Smooth muscle cell (in vitro differentiated cells): ENCODE results near the gene ZC3H18. TPM values are rescaled to one million over a fixed set of nuclear protein-coding genes. Genes with fewer than 3 reads are reported as not detected.

ENCODE experiments used
- DNase-seq: peaks from one replicate; lab custom pipeline; 2025; ENCODE audit not compliant: unreplicated experiment; lab: John Stamatoyannopoulos, UW
- H2AFZ ChIP-seq: fragments of 200-600 bp; sonication (generic); 2 replicates; pipeline ENCODE4 v1.6.0; 2016; ENCODE audit warnings: antibody characterized with exemption, low read depth, mild to moderate bottlenecking
- H3F3A ChIP-seq: fragments of 200-600 bp; sonication (generic); 2 replicates; pipeline ENCODE4 v1.6.0; 2017; ENCODE audit warnings: antibody characterized with exemption, low read depth
- H3K27ac ChIP-seq: fragments of 200-600 bp; sonication (generic); 2 replicates; pipeline ENCODE4 v1.5.1; 2016; ENCODE audit warnings: low read depth, mild to moderate bottlenecking
- H3K27me3 ChIP-seq: fragments of 200-600 bp; sonication (generic); 2 replicates; pipeline ENCODE4 v1.6.1; 2016; ENCODE audit warnings: low read depth, mild to moderate bottlenecking
- H3K36me3 ChIP-seq: fragments of 200-600 bp; sonication (generic); 2 replicates; pipeline ENCODE4 v1.5.1; 2016; ENCODE audit warnings: low read depth
- H3K4me1 ChIP-seq: fragments of 200-600 bp; sonication (generic); 2 replicates; pipeline ENCODE4 v1.5.1; 2016; ENCODE audit warnings: low read depth
- H3K4me2 ChIP-seq: fragments of 200-600 bp; sonication (generic); 2 replicates; pipeline ENCODE4 v1.6.0; 2016; ENCODE audit warnings: mild to moderate bottlenecking
- H3K4me3 ChIP-seq: fragments of 200-600 bp; sonication (generic); 2 replicates; pipeline ENCODE4 v1.5.1; 2016; ENCODE audit warnings: mild to moderate bottlenecking
- H3K79me2 ChIP-seq: fragments of 200-600 bp; sonication (generic); 2 replicates; pipeline ENCODE4 v1.6.0; 2016; ENCODE audit warnings: low read depth, mild to moderate bottlenecking
- H3K9ac ChIP-seq: fragments of 200-600 bp; sonication (generic); 2 replicates; pipeline ENCODE4 v1.6.0; 2016; ENCODE audit warnings: low read depth
- H3K9me3 ChIP-seq: fragments of 200-600 bp; sonication (generic); replicated peaks from 2 replicates; pipeline ENCODE4 v1.5.1; 2016; ENCODE audit warnings: low read depth
- H4K20me1 ChIP-seq: fragments of 200-600 bp; sonication (generic); 2 replicates; pipeline ENCODE4 v1.6.0; 2016; ENCODE audit warnings: low read depth
- WGBS: methylation state at CpG from one replicate; pipeline ENCODE4 v1.1.7; 2016; ENCODE audit warnings: low lambda C conversion rate; 5-methylcytosine and 5-hydroxymethylcytosine counted together
- polyA plus RNA-seq: library from polyadenylated mRNA; unstranded; fragments of >200 nt; fragmentation: Nextera tagmentation; extraction: Ambion mirVana; gene quantifications from 2 replicates; pipeline ENCODE4 v1.2.1, GENCODE V29; 2016
- total RNA-seq: library from RNA; depleted of rRNA; stranded (reverse); fragments of >200 nt; gene quantifications from 2 replicates; pipeline ENCODE4 v1.2.3, GENCODE V29; 2014
- TF ChIP-seq, protein P1 (sequence below): fragments of 200-600 bp; sonication (generic); IDR thresholded peaks from 2 replicates; pipeline ENCODE4 v1.5.1; 2017; ENCODE audit warnings: borderline replicate concordance, mild to moderate bottlenecking, antibody characterized with exemption; ENCODE audit not compliant: insufficient read depth, poor library complexity, severe bottlenecking

The ZC3H18 gene
- total and polyA plus RNA-seq, 2 experiments from 2014 or later, result 14.6 to 30.4 TPM

DNA sequence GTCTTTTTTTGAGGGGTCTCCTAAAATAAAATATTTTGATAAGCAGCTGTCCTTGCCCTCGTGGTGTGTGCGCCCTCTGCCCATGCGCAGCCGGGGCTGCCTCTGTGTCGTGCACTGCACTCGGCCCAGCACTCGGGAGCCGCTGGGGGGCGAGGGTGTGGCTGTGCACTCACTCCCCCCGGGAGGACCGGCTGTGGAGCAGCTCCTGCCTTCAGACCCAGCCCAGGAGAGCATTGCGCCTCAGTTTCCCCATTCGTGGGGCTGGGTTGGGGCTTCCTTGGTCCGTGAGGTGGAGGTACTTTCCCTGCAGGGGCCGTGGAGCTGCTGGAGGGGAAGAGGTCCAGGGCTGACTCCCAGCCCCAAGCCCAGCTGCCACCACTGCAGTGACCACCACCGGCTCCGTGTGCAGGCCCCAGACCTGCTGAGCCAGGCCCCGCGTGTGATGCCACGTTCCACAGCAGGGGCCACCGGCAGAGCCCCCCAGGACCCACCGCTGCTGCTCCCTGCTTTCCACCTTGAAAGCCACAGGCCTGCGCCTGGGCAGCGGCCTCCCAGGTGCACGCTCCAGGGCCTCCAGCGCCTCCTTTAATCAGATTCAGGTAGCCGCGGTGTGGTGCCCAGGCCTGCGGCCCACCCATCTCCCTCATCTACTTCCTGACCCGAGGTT lies 61.9 kb downstream of the ZC3H18 start:
- Histone ChIP-seq H3K9ac (no peak overlapping the region), H3K9me3 (no peaks in the 10 kb centered on the region), H3K27ac (no peak overlapping the region), H3K4me3 (no peak overlapping the region), H3F3A (no peaks in the 10 kb centered on the region), H3K4me2 (no peak overlapping the region), H2AFZ (no peak overlapping the region), H3K27me3 (no peaks in the 10 kb centered on the region), H3K36me3 (no peaks in the 10 kb centered on the region), H3K79me2 (no peaks in the 10 kb centered on the region), H3K4me1 (peaks cover 7% of the 10 kb centered on the region), H4K20me1 (peaks cover 8% of the 10 kb centered on the region)
- WGBS, result 94% methylated on average over 30 of the region's 30 CpGs
- DNase-seq, result no peak
- TF ChIP-seq, protein P1, sequence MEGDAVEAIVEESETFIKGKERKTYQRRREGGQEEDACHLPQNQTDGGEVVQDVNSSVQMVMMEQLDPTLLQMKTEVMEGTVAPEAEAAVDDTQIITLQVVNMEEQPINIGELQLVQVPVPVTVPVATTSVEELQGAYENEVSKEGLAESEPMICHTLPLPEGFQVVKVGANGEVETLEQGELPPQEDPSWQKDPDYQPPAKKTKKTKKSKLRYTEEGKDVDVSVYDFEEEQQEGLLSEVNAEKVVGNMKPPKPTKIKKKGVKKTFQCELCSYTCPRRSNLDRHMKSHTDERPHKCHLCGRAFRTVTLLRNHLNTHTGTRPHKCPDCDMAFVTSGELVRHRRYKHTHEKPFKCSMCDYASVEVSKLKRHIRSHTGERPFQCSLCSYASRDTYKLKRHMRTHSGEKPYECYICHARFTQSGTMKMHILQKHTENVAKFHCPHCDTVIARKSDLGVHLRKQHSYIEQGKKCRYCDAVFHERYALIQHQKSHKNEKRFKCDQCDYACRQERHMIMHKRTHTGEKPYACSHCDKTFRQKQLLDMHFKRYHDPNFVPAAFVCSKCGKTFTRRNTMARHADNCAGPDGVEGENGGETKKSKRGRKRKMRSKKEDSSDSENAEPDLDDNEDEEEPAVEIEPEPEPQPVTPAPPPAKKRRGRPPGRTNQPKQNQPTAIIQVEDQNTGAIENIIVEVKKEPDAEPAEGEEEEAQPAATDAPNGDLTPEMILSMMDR, result no peak

DNA sequence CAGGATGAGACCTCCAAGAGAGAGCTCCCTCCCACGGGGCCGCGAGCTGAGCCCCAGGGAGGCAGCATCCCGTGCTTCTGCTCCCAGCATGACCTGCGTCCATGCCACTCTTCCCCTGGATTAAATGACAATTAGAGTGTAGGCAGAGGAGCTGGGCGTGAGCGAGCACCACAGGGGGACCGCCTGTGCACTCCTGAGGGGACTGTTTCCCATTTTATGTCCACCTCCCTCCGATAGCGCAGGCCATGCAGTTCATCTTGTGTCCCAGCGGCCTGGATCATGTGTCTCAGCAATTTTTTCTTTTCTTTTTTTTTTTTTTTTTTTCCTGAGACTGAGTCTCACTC lies 62.4 kb downstream of the ZC3H18 start:
- Histone ChIP-seq H3K4me2 (no peak overlapping the region), H2AFZ (no peak overlapping the region), H4K20me1 (peaks cover 8% of the 10 kb centered on the region), H3K4me3 (no peak overlapping the region), H3K9ac (no peak overlapping the region), H3K4me1 (peaks cover 7% of the 10 kb centered on the region), H3K9me3 (no peaks in the 10 kb centered on the region), H3K27ac (no peak overlapping the region), H3K79me2 (no peaks in the 10 kb centered on the region), H3K36me3 (no peaks in the 10 kb centered on the region), H3F3A (no peaks in the 10 kb centered on the region), H3K27me3 (no peaks in the 10 kb centered on the region)
- WGBS, result 97% methylated on average over 11 of the region's 11 CpGs
- TF ChIP-seq, protein P1, result no peak
- DNase-seq, result no peak

DNA sequence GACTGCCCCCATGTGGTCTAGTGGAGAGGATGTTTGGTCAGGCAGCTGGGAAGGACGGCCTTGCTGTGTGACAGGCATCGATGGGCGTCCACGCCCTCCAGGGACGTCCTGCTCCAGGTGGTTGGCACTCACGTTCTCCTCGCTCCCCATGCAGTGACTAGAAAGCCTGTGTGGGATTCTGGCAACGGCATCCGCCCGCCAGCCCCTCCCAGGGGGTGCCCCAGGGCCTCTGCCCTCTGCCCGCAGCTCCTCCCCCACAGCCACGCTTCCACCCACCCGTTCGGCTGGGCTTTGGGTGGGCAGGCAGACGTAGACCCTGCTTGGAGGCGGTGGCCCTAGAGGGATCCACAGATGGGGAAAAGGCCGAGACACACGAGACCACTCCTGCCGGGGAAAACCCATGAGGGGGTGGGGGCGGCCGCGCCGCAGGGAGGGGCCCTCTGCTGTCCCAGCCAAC lies 63.5 kb downstream of the ZC3H18 start:
- no peak for DNase-seq
- H3K4me2 ChIP-seq, result peak overlapping the region; percentile 99
- H3K27ac ChIP-seq, result no peak overlapping the region
- peaks cover 7% of the 10 kb centered on the region for H3K4me1 ChIP-seq
- no peak overlapping the region for H2AFZ ChIP-seq
- no peaks in the 10 kb centered on the region for H3K9me3 ChIP-seq
- no peaks in the 10 kb centered on the region for H3F3A ChIP-seq
- H3K36me3 ChIP-seq, result no peaks in the 10 kb centered on the region
- peaks cover 8% of the 10 kb centered on the region for H4K20me1 ChIP-seq
- H3K9ac ChIP-seq, result no peak overlapping the region
- H3K79me2 ChIP-seq, result no peaks in the 10 kb centered on the region
- 44% methylated on average over 14 of the region's 23 CpGs for WGBS
- peak overlapping the region; percentile 70 for H3K4me3 ChIP-seq
- H3K27me3 ChIP-seq, result no peaks in the 10 kb centered on the region
- TF ChIP-seq, protein P1, result no peak
